Measurements from ENCODE around the gene SPAG8.

Gene SPAG8

GRCh38 chr9:35808433-35808832 lies 3.6 kb downstream of the SPAG8 start:
- DNase-seq = no peak

- no peak for DNase-seq
Observed at GRCh38 chr9:35806101-35806500, 6.0 kb downstream of the SPAG8 start.

- no peak for DNase-seq
Observed at GRCh38 chr9:35801328-35802128, 10.5 kb downstream of the SPAG8 start.

- DNase-seq = no peak
Observed at GRCh38 chr9:35800530-35800929, 11.5 kb downstream of the SPAG8 start.

- no peak for DNase-seq
Observed at GRCh38 chr9:35798658-35799374, 13.2 kb downstream of the SPAG8 start.

GRCh38 chr9:35797311-35798109 lies 14.6 kb downstream of the SPAG8 start:
- DNase-seq = no peak

- no peak for DNase-seq
Observed at GRCh38 chr9:35795695-35796094, 16.4 kb downstream of the SPAG8 start.

GRCh38 chr9:35793461-35793860 lies 18.6 kb downstream of the SPAG8 start:
- no peak for DNase-seq

GRCh38 chr9:35792826-35793225 lies 19.2 kb downstream of the SPAG8 start:
- no peak for DNase-seq

- no peak for DNase-seq
Observed at GRCh38 chr9:35792024-35792813, 19.8 kb downstream of the SPAG8 start.

GRCh38 chr9:35791297-35791921 lies 20.7 kb downstream of the SPAG8 start, which contains the start of gene NPR2:
NPR2 (plus strand) TSS chr9:35791591; CDS start chr9:35792409, 818 bp downstream.
- no peak for DNase-seq

- peak; percentile 89 for DNase-seq
Observed at GRCh38 chr9:35790385-35791296, 21.4 kb downstream of the SPAG8 start.

GRCh38 chr9:35790025-35790384 lies 22.1 kb downstream of the SPAG8 start:
- no peak for DNase-seq

- DNase-seq = peak; percentile 42
Observed at GRCh38 chr9:35789541-35789940, 22.5 kb downstream of the SPAG8 start.

GRCh38 chr9:35783418-35783817 lies 28.6 kb downstream of the SPAG8 start:
- no peak for DNase-seq

GRCh38 chr9:35781066-35781465 lies 31.0 kb downstream of the SPAG8 start:
- no peak for DNase-seq

- DNase-seq = no peak
Observed at GRCh38 chr9:35778496-35778895, 33.6 kb downstream of the SPAG8 start.

- DNase-seq = no peak
Observed at GRCh38 chr9:35776018-35776417, 36.0 kb downstream of the SPAG8 start.

GRCh38 chr9:35774907-35775635 lies 37.0 kb downstream of the SPAG8 start:
- peak; percentile 45 for DNase-seq

- no peak for DNase-seq
Observed at GRCh38 chr9:35771943-35772342, 40.1 kb downstream of the SPAG8 start.

All from hematopoietic multipotent progenitor cell treated with erythropoietin and hydrocortisone succinate and interleukin-3 and kit ligand, for 6 days (in vitro differentiated cells).